ENCODE results near the gene CHRNB2. TPM values are rescaled to one million over a fixed set of nuclear protein-coding genes. Genes with fewer than 3 reads are reported as not detected.

CHRNB2 gene
- polyA plus RNA-seq, 4 donors: 0.35 to 0.50 (median 0.39) TPM

DNA sequence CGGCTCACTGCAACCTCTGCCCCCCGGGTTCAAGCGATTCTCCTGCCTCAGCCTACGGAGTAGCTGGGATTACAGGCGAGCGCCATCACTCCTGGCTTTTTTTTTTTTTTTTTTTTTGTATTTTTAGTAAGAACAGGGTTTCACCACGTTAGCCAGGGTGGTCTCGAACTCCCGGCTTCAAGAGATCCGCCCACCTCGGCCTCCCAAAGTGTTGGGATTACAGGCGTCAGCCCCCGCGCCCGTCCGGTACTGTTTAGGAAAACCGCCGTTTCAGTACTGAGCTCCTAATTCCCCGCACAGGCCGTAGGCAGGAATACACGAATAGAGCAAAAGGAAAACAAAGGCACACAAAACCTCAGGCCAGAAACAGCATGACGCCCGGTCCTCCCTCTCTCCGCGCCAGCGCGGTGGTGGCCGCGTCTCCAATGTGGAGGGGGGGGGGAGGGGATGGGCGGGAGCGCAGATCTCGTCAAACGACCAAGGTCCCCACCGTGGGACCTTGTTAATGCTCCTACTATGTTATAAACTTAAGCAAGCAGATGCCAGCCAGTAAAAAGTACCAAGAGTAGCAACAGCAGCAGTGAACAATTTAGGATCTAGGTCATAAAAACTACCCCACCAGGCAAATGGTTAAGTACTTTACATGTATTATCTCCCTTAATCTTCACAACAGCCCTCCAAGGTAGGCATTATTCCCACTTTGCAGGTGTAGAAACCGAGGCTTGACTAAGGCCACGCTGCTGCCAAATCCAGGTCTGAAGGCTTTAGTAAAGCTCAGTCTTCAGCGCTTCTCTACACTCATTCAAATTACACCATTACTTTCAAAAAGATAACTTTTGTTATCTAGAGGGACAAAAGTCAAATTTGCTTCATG lies 41.1 kb downstream of the CHRNB2 start:
- peak in 2 of 4 donors; percentile 26 to 54 for DNase-seq (ENCODE audit: low read depth in 4 of 4, low spot score in 3 of 4)

- DNase-seq (ENCODE audit: low read depth in 4 of 4, low spot score in 3 of 4): no peak
These were observed 42.1 kb downstream of the CHRNB2 start for GRCh38 chr1:154609398-154610380.

GRCh38 chr1:154611150-154611862 lies 43.7 kb downstream of the CHRNB2 start:
- DNase-seq (ENCODE audit: low read depth in 4 of 4, low spot score in 3 of 4): no peak

- no peak for DNase-seq (ENCODE audit: low read depth in 4 of 4, low spot score in 3 of 4)
These were observed 46.7 kb downstream of the CHRNB2 start for GRCh38 chr1:154614247-154614646.

- no peak for DNase-seq (ENCODE audit: low read depth in 4 of 4, low spot score in 3 of 4)
These were observed 47.3 kb downstream of the CHRNB2 start for GRCh38 chr1:154614901-154615300.

DNA sequence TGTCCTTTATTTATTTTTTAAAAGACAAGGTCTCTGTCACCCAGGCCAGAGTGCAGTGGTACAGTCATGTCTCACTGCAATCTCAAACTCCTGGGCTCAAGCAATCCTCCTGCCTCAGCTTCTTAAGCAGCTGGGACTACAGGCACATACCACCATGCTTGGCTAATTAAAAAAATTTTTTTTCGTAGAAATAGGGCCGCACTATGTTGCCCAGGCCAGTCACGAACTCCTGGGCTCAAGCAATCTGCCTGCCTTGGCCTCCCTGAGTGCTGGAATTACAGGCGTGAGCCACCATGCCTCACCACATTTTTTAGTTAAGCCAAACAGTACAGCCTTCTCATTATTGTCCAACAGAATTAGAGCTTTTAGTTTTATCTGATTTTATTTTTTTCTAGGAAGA lies 47.8 kb downstream of the CHRNB2 start:
- DNase-seq (ENCODE audit: low read depth in 4 of 4, low spot score in 3 of 4): no peak

DNA sequence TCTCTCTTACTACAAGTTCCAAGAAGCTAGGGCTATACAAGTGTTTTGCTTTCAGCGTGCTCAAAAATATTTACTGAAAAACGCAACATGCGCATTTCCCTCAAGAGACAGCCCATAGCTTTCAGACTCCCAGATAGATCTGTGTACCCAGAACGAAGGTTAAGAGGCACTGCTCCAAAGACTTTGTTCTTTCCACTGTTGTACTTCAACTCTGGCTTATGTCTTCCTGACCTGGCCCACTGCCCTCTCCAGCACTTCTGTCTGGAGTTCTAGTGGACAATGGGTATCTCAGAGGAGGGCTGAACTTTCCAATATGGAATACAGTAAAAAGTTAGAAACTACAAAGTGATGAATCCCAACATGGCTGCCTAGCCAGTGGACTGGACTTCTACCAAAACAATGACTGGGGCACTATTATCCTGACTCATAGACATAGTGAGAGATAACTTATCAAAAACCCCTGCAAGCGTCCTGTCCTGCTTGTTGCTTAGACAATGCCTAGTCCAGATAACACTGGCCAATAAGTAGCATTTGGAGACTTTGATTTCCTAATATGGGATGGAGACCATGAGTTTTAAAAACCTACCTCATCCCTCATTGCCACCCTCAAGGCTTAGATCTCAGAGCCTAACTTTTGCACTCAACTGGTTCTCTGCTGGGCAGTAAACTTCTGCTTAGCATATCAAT lies 49.2 kb downstream of the CHRNB2 start:
- no peak for DNase-seq (ENCODE audit: low read depth in 4 of 4, low spot score in 3 of 4)

DNA sequence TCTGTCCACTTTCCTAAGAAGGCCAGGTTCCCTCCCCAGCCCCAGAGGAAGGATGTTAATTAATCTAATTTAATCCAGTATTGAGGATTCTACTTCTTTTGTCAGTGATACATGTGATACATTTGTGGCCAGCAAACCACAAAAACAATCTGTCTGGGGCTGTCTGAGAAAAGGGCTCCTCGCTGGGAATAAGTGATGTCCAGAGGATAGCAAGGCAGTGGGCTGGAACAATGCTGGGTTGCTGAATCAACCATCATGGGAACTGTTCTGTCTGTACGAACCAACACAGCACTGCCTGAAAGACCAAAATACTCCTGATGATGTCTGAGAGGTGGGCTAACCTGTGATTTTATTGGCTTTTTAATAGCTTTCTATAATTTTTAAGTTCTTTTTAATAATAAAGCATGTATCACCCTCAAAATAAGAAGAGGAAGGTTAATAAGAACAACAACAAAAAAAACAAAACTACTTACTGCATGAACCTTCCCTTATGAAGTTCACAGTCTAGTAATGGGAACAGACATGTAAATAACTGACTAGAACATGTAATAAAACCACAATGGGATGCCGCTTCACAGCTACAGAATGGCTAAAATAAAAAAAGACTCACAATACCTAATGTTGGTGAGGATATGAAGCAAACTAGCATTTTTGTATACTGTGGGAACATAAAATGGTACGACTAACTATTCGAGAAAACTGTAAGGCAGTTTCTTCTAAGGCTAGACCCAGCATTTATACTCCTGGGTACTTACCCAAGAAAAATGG lies 51.8 kb downstream of the CHRNB2 start:
- no peak for DNase-seq (ENCODE audit: low read depth in 4 of 4, low spot score in 3 of 4)

DNA sequence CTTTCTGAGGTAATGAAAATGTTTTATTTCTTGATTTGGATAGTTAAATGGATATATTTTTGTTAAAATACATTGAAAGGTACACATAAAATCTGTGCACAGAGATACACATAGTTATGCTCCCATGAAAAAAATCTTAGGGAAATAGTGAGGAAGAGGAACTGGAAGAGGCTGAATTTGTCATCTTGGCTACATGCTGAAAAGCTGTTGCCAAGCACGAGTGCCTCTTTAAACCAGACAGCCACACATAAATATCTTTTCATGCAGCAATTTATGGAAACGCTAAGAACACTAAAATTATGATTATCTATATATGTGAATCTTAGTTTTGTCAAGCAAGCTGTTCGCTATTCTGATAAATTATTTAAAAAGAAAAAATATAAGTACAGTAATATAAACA lies 53.2 kb downstream of the CHRNB2 start:
- no peak for DNase-seq (ENCODE audit: low read depth in 4 of 4, low spot score in 3 of 4)

GRCh38 chr1:154621875-154622274 lies 54.3 kb downstream of the CHRNB2 start:
- no peak for DNase-seq (ENCODE audit: low read depth in 4 of 4, low spot score in 3 of 4)

DNA sequence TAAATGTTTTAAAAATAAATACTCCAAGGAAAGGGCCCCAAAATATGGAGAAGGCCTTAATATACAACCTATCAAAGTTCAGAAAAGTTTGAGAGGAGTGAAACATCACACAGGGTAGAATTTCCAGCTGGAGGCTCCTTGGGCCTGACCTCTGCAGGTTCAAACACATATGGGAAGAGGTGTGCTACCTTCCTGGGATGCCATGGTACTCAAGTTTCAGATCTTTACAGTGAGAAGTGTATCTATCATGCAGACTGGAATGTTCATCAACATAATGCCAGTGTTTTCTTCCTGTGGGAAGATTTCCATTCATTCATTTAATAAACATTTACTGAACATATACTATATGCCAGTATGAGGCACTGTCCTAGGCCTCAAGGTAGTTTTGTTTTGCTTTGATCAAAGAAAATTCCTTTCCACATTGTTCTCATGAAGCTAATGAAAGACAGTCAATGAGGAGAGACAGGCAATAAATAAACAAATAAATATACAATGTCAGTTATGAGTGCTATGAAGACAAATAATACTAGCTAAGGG lies 55.0 kb downstream of the CHRNB2 start:
- no peak for DNase-seq (ENCODE audit: low read depth in 4 of 4, low spot score in 3 of 4)

DNA sequence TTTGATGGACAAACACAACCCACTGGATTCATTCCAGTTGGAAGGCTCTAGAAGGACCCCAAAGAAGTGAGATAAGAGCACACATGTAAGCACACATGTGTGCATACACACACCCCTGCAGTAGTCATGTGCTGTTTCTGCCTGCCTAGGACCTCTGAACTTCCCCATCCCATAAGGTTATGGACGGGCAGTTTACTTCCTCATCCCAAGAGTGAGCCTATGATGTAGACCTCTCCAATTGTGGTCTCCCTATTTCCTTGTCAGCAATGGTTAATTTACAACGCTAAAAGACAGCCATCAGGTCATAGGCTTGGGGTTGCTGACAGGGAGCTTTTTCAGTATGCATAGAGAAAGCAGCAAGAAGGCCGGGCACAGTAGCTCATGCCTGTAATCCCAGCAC lies 55.8 kb downstream of the CHRNB2 start:
- no peak for DNase-seq (ENCODE audit: low read depth in 4 of 4, low spot score in 3 of 4)

DNA sequence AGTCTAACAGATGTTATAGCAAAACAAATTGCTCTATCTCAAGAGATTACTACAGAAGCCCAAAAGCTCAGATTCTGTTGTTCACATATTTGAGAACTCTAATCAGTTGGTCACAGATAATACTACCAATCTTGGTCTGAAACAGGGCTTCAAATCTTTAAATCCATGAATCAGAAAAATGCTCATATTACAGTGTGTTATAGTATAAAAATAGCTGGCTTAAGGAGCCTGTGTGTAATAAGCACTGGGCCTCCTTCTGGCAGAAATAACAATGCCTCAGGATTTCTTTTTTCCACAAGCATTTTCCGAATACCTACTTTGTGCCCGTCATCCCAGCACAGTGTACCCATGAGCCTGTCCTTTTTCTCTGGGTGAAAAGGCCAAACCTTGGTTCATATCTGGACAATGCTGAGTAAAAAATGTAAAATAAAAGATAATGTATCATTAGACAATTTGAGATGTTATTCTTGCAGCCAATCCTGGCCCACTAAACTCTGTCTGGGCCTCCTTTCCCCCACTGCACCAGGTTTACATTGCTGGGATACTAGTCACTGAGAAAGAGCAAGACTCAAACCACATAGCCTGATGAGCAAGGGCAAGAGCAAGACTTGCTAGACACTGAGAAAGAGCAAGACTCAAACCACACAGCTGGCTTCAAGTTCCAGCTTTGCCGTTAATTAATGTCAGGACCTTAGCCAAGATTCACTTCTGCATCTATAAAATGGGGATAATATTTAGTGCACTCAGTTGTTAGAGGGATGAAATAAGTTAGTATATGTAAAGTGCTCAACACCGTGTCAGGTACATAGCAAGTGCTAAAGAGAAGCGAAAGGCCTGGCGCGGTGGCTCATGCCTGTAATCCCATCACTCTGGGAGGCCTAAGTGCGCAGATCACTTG lies 57.4 kb downstream of the CHRNB2 start:
- DNase-seq (ENCODE audit: low read depth in 4 of 4, low spot score in 3 of 4): no peak

GRCh38 chr1:154626456-154627256 lies 59.1 kb downstream of the CHRNB2 start:
- DNase-seq (ENCODE audit: low read depth in 4 of 4, low spot score in 3 of 4): no peak

DNA sequence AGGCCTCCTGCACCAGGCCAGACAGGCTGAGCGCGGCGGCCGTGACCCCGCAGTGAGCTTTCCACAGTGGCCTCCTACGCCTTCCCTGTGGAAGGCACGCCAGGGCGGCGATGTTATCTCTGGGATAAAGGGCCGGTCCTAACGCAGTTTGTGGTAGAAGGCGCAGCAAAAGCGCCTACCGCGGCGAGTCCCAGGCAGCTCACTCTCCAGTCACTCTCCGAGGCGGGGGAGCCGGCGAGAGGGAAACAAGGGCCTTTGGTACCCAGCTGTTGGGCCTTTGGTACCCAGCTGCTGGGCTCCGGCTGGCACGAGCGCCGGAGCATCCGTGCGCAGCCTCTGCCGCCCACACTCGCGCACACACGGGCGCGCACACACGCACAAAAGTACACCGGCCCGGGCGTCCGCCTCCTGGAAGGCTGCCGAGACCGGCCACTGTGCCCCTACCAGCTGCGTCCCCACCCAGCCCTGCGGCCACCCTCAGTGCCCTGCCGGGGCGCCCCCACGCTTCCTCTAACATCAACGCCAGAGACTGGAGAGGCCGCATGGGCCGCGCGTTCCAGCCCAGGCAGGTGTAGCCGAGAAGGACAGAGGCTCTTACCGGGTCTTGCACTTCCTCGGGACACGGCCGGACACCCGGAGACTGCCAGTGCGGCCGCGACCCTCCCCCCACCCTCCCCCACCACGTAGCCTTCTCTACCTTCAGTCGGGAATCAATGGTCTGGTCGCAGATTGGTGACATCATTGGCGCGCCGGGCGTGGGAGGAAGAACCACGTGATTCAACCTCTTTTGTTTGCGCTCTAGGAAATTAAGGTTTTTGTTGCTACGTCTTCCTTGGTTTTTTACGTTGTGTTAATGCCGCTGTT lies 59.9 kb downstream of the CHRNB2 start:
- peak; percentile 76 to 88 (median 84) for DNase-seq (ENCODE audit: low read depth in 4 of 4, low spot score in 3 of 4)

GRCh38 chr1:154628121-154628405 lies 60.5 kb downstream of the CHRNB2 start:
- no peak for DNase-seq (ENCODE audit: low read depth in 4 of 4, low spot score in 3 of 4)

Measured in left renal pelvis (tissue), 4 donors.